Forelimb muscle (tissue), 1 donor: Measurements from ENCODE around the gene MAK. TPM values are rescaled to one million over a fixed set of nuclear protein-coding genes. Genes with fewer than 3 reads are reported as not detected.
"Not testable (repeated sequence)": the region's sequence is repeated elsewhere in the genome, so short reads cannot be mapped to it uniquely, and the experiment has no call there.

Source experiments
- DNase-seq: peaks from one replicate; pipeline ENCODE4 v3.0.0-alpha.2; 2013; ENCODE audit warnings: low read depth
- polyA plus RNA-seq: library from polyadenylated mRNA; unstranded; fragments of 120-200 nt; gene quantifications from one replicate; pipeline ENCODE4 v1.2.1, GENCODE V29; 2013; ENCODE audit not compliant: insufficient read length

The MAK gene
- polyA plus RNA-seq, 1 donor, result 0.51 TPM

GRCh38 chr6:10779076-10779475 is 59.3 kb downstream of the MAK start:
- no peak for DNase-seq

GRCh38 chr6:10778230-10778629 is 60.1 kb downstream of the MAK start:
- no peak for DNase-seq

- no peak for DNase-seq
Measured at GRCh38 chr6:10771371-10771894, 66.9 kb downstream of the MAK start.

GRCh38 chr6:10769419-10769818 is 68.9 kb downstream of the MAK start:
- no peak for DNase-seq

- DNase-seq, result no peak
Measured at GRCh38 chr6:10763006-10763405, 75.3 kb downstream of the MAK start.

GRCh38 chr6:10759884-10760329 is 78.4 kb downstream of the MAK start:
- DNase-seq, result no peak

GRCh38 chr6:10759312-10759839 is 79.0 kb downstream of the MAK start:
- DNase-seq, result no peak

GRCh38 chr6:10756085-10756484 is 82.3 kb downstream of the MAK start:
- DNase-seq, result no peak

GRCh38 chr6:10751757-10752156 is 86.6 kb downstream of the MAK start:
- DNase-seq, result not testable (repeated sequence)

GRCh38 chr6:10750568-10750967 is 87.8 kb downstream of the MAK start:
- not testable (repeated sequence) for DNase-seq

GRCh38 chr6:10749734-10750133 is 88.6 kb downstream of the MAK start:
- no peak for DNase-seq

GRCh38 chr6:10747251-10747972 is 90.9 kb downstream of the MAK start, which contains the start of gene TMEM14B:
TSS of gene TMEM14B (plus strand) at chr6:10747805. CDS start at chr6:10749246, 1,441 bp downstream.
- DNase-seq, result peak; percentile 91

- no peak for DNase-seq
Measured at GRCh38 chr6:10746915-10747250, 91.5 kb downstream of the MAK start.

- no peak for DNase-seq
Measured at GRCh38 chr6:10745116-10745515, 93.2 kb downstream of the MAK start.

- DNase-seq, result no peak
Measured at GRCh38 chr6:10743515-10743914, 94.8 kb downstream of the MAK start.

- no peak for DNase-seq
Measured at GRCh38 chr6:10742251-10742650, 96.1 kb downstream of the MAK start.

GRCh38 chr6:10741643-10742042 is 96.7 kb downstream of the MAK start:
- DNase-seq, result not testable (repeated sequence)

GRCh38 chr6:10740061-10740460 is 98.3 kb downstream of the MAK start:
- DNase-seq, result no peak

GRCh38 chr6:10736731-10737130 is 101.6 kb downstream of the MAK start:
- DNase-seq, result no peak

GRCh38 chr6:10733863-10734262 is 104.5 kb downstream of the MAK start:
- DNase-seq, result no peak

- DNase-seq, result no peak
Measured at GRCh38 chr6:10733151-10733715, 105.1 kb downstream of the MAK start.

- no peak for DNase-seq
Measured at GRCh38 chr6:10730254-10730653, 108.1 kb downstream of the MAK start.

GRCh38 chr6:10725716-10726115 is 112.6 kb downstream of the MAK start:
- DNase-seq, result no peak
